Endodermal cell (in vitro differentiated cells): ENCODE results near the gene NCOA6. TPM values are rescaled to one million over a fixed set of nuclear protein-coding genes. Genes with fewer than 3 reads are reported as not detected.

ENCODE experiments used
- DNase-seq: peaks from one replicate; pipeline ENCODE4 v3.0.0-alpha.2; 2017
- H3K27ac ChIP-seq: 2 replicates; pipeline ENCODE4 v1.5.1; 2013; ENCODE audit warnings: mild to moderate bottlenecking, low read depth, low read length, moderate library complexity
- H3K27me3 ChIP-seq: 2 replicates; pipeline ENCODE4 v1.6.1; 2013; ENCODE audit warnings: mild to moderate bottlenecking, low read length, moderate library complexity; ENCODE audit not compliant: insufficient read depth, control insufficient read depth, poor library complexity, severe bottlenecking
- H3K36me3 ChIP-seq: 2 replicates; pipeline ENCODE4 v1.7.0; 2013; ENCODE audit warnings: mild to moderate bottlenecking, low read length, moderate library complexity; ENCODE audit not compliant: control insufficient read depth, insufficient read depth
- H3K4me1 ChIP-seq: one replicate; pipeline ENCODE4 v1.7.0; 2013; ENCODE audit warnings: low read length; ENCODE audit not compliant: control insufficient read depth, insufficient read depth
- H3K4me3 ChIP-seq: 2 replicates; pipeline ENCODE4 v1.5.1; 2013; ENCODE audit warnings: mild to moderate bottlenecking, low read length, moderate library complexity
- H3K9ac ChIP-seq: 2 replicates; pipeline ENCODE4 v1.6.1; 2013; ENCODE audit warnings: mild to moderate bottlenecking, low read length, moderate library complexity; ENCODE audit not compliant: poor library complexity, severe bottlenecking; ENCODE audit errors: extremely low read depth
- H3K9me3 ChIP-seq: 2 replicates; pipeline ENCODE4 v1.6.1; 2013; ENCODE audit warnings: mild to moderate bottlenecking, low read length, moderate library complexity; ENCODE audit not compliant: control insufficient read depth
- H3K27ac Mint-ChIP-seq: 2 replicates; pipeline ENCODE4 v1.8.0; 2020; ENCODE audit warnings: mixed read lengths
- H3K27me3 Mint-ChIP-seq: 2 replicates; pipeline ENCODE4 v1.8.0; 2021; ENCODE audit warnings: mild to moderate bottlenecking, mixed read lengths; ENCODE audit not compliant: insufficient read depth
- H3K36me3 Mint-ChIP-seq: 2 replicates; pipeline ENCODE4 v1.8.0; 2020; ENCODE audit warnings: low read depth, mixed read lengths
- H3K4me1 Mint-ChIP-seq: 2 replicates; pipeline ENCODE4 v1.8.0; 2020; ENCODE audit warnings: mixed read lengths
- H3K4me3 Mint-ChIP-seq: 2 replicates; pipeline ENCODE4 v1.8.0; 2020; ENCODE audit warnings: mild to moderate bottlenecking, moderate library complexity, mixed read lengths
- H3K9me3 Mint-ChIP-seq: 2 replicates; pipeline ENCODE4 v1.8.0; 2020; ENCODE audit warnings: mild to moderate bottlenecking, mixed read lengths
- WGBS, 2 experiments: methylation state at CpG; one replicate each; pipeline versions ENCODE4 v1.1.5 to v1.1.7; 2013; ENCODE audit warnings: missing lambda C conversion rate in 2 of 2, mixed read lengths in 1 of 2; ENCODE audit not compliant: insufficient coverage in 1 of 2, insufficient read length in 1 of 2; 5-methylcytosine and 5-hydroxymethylcytosine counted together
- total RNA-seq, 2 donors: library from RNA; stranded (reverse); fragmentation: NEBNext Ultra II Directional in 1 of 2; extraction: Animal tissue kit (Norgen Biotek cat#: 25700) in 1 of 2; gene quantifications; 2 replicates in 1 of 2; 3 replicates in 1 of 2; pipeline ENCODE4 v1.2.1, GENCODE V29; 2021
- TF ChIP-seq, protein P1 (sequence below): fragments of 200-600 bp; sonication (generic); conservative IDR thresholded peaks from 2 replicates; pipeline ENCODE4 v1.5.0; 2021; ENCODE audit warnings: antibody characterized with exemption, mild to moderate bottlenecking

NCOA6 gene
- total RNA-seq, 2 donors from 2014 or later, result 27.1 to 37.4 TPM

GRCh38 chr20:34771680-34772081 is 53.8 kb downstream of the NCOA6 start:
- no peaks in the 10 kb centered on the region for H3K27me3 ChIP-seq
- no peak for DNase-seq
- H3K27ac ChIP-seq, result no peak overlapping the region
- Mint-ChIP-seq H3K27me3 (no peaks in the 10 kb centered on the region), H3K27ac (no peak overlapping the region), H3K4me3 (no peak overlapping the region), H3K36me3 (peaks cover 61% of the 10 kb centered on the region), H3K4me1 (no peaks in the 10 kb centered on the region), H3K9me3 (no peaks in the 10 kb centered on the region)
- H3K4me1 ChIP-seq, result no peaks in the 10 kb centered on the region
- H3K36me3 ChIP-seq, result peaks cover 66% of the 10 kb centered on the region
- H3K9ac ChIP-seq, result no peak overlapping the region
- TF ChIP-seq, protein P1, sequence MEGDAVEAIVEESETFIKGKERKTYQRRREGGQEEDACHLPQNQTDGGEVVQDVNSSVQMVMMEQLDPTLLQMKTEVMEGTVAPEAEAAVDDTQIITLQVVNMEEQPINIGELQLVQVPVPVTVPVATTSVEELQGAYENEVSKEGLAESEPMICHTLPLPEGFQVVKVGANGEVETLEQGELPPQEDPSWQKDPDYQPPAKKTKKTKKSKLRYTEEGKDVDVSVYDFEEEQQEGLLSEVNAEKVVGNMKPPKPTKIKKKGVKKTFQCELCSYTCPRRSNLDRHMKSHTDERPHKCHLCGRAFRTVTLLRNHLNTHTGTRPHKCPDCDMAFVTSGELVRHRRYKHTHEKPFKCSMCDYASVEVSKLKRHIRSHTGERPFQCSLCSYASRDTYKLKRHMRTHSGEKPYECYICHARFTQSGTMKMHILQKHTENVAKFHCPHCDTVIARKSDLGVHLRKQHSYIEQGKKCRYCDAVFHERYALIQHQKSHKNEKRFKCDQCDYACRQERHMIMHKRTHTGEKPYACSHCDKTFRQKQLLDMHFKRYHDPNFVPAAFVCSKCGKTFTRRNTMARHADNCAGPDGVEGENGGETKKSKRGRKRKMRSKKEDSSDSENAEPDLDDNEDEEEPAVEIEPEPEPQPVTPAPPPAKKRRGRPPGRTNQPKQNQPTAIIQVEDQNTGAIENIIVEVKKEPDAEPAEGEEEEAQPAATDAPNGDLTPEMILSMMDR, result no peak
- no peaks in the 10 kb centered on the region for H3K9me3 ChIP-seq
- 90 to 97% methylated on average over 3 of the region's 3 CpGs for WGBS, 2 experiments
- no peak overlapping the region for H3K4me3 ChIP-seq

DNA sequence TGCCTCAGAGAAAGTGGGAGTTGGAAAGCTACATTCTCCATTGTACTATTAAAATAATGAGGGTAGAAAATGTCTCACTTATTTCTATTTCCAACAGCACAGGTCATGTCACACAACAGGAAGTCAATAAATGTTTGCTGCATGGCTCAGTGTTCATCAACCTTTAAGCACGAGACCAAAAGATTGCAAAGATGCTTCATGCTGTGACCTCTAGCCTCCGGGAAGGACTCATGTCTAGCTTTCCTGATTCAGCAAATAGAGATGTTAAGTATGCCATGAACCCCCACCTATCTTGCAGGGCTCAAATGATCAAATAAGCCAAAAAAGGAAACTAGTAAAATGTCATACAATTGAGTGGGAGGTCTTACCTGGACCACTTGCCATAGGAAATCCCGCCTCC is 57.4 kb downstream of the NCOA6 start:
- H3K36me3 ChIP-seq, result peaks cover 71% of the 10 kb centered on the region
- H3K36me3 Mint-ChIP-seq, result peaks cover 67% of the 10 kb centered on the region
- H3K4me3 ChIP-seq, result no peak overlapping the region
- H3K9me3 ChIP-seq, result no peaks in the 10 kb centered on the region
- no peaks in the 10 kb centered on the region for H3K4me1 ChIP-seq
- no peak overlapping the region for H3K27ac ChIP-seq
- no peaks in the 10 kb centered on the region for H3K27me3 Mint-ChIP-seq
- H3K27me3 ChIP-seq, result no peaks in the 10 kb centered on the region
- 94 to 97% methylated on average over 3 of the region's 3 CpGs for WGBS, 2 experiments
- H3K4me3 Mint-ChIP-seq, result no peak overlapping the region
- H3K9ac ChIP-seq, result no peak overlapping the region
- H3K4me1 Mint-ChIP-seq, result no peaks in the 10 kb centered on the region
- TF ChIP-seq, protein P1, result no peak
- no peak overlapping the region for H3K27ac Mint-ChIP-seq
- no peak for DNase-seq
- H3K9me3 Mint-ChIP-seq, result no peaks in the 10 kb centered on the region

- TF ChIP-seq, protein P1, result no peak
- no peak overlapping the region for H3K4me3 ChIP-seq
- H3K27me3 ChIP-seq, result no peaks in the 10 kb centered on the region
- H3K27ac ChIP-seq, result no peak overlapping the region
- Mint-ChIP-seq H3K9me3 (no peaks in the 10 kb centered on the region), H3K4me1 (no peaks in the 10 kb centered on the region), H3K4me3 (no peak overlapping the region), H3K27ac (no peak overlapping the region), H3K36me3 (peaks cover 72% of the 10 kb centered on the region), H3K27me3 (no peaks in the 10 kb centered on the region)
- H3K9ac ChIP-seq, result no peak overlapping the region
- no peaks in the 10 kb centered on the region for H3K9me3 ChIP-seq
- no peak for DNase-seq
- no peaks in the 10 kb centered on the region for H3K4me1 ChIP-seq
- WGBS, 2 experiments, result 0% methylated on average over 1 of the region's 1 CpG; no CpG with 5 or more reads in 1 of the 2 experiments
- peaks cover 93% of the 10 kb centered on the region for H3K36me3 ChIP-seq
Observed at GRCh38 chr20:34762031-34762555, 63.4 kb downstream of the NCOA6 start.
